Measurements from ENCODE around the gene EFL1. TPM values are rescaled to one million over a fixed set of nuclear protein-coding genes. Genes with fewer than 3 reads are reported as not detected.

The EFL1 gene
- total RNA-seq, 1 experiment from 2014 or later, result 17.2 TPM

DNA sequence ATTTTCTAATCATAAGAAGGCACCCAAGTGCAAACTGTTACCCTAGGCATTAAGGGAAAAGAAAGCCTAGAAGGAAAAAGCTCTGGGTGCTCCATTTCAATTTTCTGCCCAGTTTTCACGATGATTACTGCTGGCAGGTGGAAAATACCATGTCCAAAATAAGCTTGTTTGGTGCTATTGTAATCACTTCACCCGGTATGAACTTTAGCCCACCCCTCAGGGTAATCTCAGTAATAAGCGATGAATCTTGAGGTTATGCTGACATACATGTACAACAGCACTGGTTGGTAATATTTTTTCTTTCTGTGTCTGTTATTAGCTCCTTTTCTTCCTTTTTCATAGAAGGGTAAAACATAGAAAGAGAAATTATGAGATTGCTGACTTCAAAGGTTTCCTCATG is 128.1 kb downstream of the EFL1 start:
- ChIA-PET CTCF (no interaction called here), POLR2A (ENCODE audit: unreplicated experiment) (no interaction called here)
- H3K4me3 ChIP-seq, result no peak overlapping the region

DNA sequence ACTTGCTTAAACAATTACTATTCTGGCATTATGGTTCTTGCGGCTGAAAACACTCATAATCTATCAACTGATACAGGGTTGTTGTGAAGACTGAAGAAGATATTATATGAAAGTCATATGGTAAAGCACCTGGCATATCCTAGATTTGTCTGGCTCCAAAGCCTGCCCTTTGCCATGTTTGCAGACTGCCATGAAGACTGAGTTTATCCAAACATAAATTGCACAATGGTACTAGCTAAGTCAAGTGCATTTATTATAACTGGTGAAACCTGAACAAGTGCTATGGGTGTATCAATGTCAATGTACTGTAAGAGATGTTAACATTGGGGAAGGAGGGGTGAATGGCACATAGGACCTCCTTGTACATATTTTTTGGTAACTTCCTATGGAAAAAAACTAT is 129.3 kb downstream of the EFL1 start:
- Histone ChIP-seq H3K4me2 (no peak overlapping the region), H2AFZ (no peak overlapping the region), H3K9me3 (ENCODE audit: insufficient read depth, low read depth) (no peaks in the 10 kb centered on the region), H3K79me2 (ENCODE audit: low read depth) (no peaks in the 10 kb centered on the region), H3F3A (ENCODE audit: insufficient read depth, low read depth) (no peaks in the 10 kb centered on the region), H3K27me3 (ENCODE audit: insufficient read depth, low read depth) (no peaks in the 10 kb centered on the region), H4K20me1 (ENCODE audit: insufficient read depth) (no peaks in the 10 kb centered on the region; the same call in 1 of the 2 replicates), H3K4me1 (replicated peaks; ENCODE audit: insufficient read depth) (no peaks in the 10 kb centered on the region), H3K27ac (no peak overlapping the region), H3K36me3 (ENCODE audit: low read depth) (peaks cover 4% of the 10 kb centered on the region; the same call in 1 of the 2 replicates), H3K4me3 (no peak overlapping the region), H3K9me2 (ENCODE audit: insufficient read depth) (no peaks in the 10 kb centered on the region)
- no peak for TF ChIP-seq EZH2 (IDR thresholded peaks at IDR 0.05; ENCODE audit: low read depth)
- TF ChIP-seq, protein P1, sequence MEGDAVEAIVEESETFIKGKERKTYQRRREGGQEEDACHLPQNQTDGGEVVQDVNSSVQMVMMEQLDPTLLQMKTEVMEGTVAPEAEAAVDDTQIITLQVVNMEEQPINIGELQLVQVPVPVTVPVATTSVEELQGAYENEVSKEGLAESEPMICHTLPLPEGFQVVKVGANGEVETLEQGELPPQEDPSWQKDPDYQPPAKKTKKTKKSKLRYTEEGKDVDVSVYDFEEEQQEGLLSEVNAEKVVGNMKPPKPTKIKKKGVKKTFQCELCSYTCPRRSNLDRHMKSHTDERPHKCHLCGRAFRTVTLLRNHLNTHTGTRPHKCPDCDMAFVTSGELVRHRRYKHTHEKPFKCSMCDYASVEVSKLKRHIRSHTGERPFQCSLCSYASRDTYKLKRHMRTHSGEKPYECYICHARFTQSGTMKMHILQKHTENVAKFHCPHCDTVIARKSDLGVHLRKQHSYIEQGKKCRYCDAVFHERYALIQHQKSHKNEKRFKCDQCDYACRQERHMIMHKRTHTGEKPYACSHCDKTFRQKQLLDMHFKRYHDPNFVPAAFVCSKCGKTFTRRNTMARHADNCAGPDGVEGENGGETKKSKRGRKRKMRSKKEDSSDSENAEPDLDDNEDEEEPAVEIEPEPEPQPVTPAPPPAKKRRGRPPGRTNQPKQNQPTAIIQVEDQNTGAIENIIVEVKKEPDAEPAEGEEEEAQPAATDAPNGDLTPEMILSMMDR (conservative IDR thresholded peaks at IDR 0.05), result no peak
- no peak for DNase-seq
- intact Hi-C loops (cut with micrococcal nuclease; ENCODE audit: unreplicated experiment), result no loop called here
- no TSS peak for BruUV-seq (replicated peaks)
- CTCF ChIA-PET, result no interaction called here
- POLR2A ChIA-PET (ENCODE audit: unreplicated experiment), result no interaction called here

More for the DNA sequence above, 128.1 kb downstream of the EFL1 start:
- no peaks in the 10 kb centered on the region for H3K9me3 ChIP-seq (ENCODE audit: insufficient read depth, low read depth)
- TF ChIP-seq, protein P1 (conservative IDR thresholded peaks at IDR 0.05), result no peak
- TF ChIP-seq EZH2 (IDR thresholded peaks at IDR 0.05; ENCODE audit: low read depth), result no peak
- H4K20me1 ChIP-seq (ENCODE audit: insufficient read depth), result no peaks in the 10 kb centered on the region
- H3K9me2 ChIP-seq (ENCODE audit: insufficient read depth), result no peaks in the 10 kb centered on the region
- no TSS peak for BruUV-seq (replicated peaks)
- H3K36me3 ChIP-seq (ENCODE audit: low read depth), result peaks cover 4% of the 10 kb centered on the region; the same call in 1 of the 2 replicates
- no peak overlapping the region for H3K4me2 ChIP-seq
- H3K79me2 ChIP-seq (ENCODE audit: low read depth), result no peaks in the 10 kb centered on the region
- no peaks in the 10 kb centered on the region for H3F3A ChIP-seq (ENCODE audit: insufficient read depth, low read depth)
- intact Hi-C loops (cut with micrococcal nuclease; ENCODE audit: unreplicated experiment), result no loop called here
- DNase-seq, result no peak
- H3K27ac ChIP-seq, result no peak overlapping the region
- H2AFZ ChIP-seq, result no peak overlapping the region
- H3K4me1 ChIP-seq (replicated peaks; ENCODE audit: insufficient read depth), result no peaks in the 10 kb centered on the region
- H3K27me3 ChIP-seq (ENCODE audit: insufficient read depth, low read depth), result no peaks in the 10 kb centered on the region

DNA sequence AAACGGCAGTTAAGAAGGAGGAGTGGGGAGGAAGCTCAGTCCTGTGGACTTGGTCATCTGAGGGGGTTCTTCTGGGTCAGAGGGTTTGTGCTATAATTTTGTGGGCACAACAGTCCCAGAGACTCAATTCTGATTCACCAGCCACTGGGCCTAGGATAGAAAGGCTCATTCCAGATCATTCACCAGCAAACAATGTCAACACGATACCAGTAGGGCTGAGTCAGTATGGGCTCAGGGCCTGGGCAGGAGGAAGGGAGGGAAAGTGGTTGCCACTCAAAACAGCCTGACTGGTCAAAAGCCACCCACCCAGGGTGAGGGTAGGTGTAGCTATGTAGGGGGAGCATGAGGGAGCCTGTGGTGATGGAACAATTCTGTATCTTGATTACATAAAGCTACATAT is 129.8 kb downstream of the EFL1 start:
- H3K27ac ChIP-seq, result no peak overlapping the region
- H3K36me3 ChIP-seq (ENCODE audit: low read depth), result peaks cover 4% of the 10 kb centered on the region; the same call in 1 of the 2 replicates
- H3K4me2 ChIP-seq, result no peak overlapping the region
- H3K9me3 ChIP-seq (ENCODE audit: insufficient read depth, low read depth), result no peaks in the 10 kb centered on the region
- no peaks in the 10 kb centered on the region; the same call in 1 of the 2 replicates for H4K20me1 ChIP-seq (ENCODE audit: insufficient read depth)
- no peak for DNase-seq
- H3K27me3 ChIP-seq (ENCODE audit: insufficient read depth, low read depth), result no peaks in the 10 kb centered on the region
- POLR2A ChIA-PET (ENCODE audit: unreplicated experiment), result no interaction called here
- intact Hi-C loops (cut with micrococcal nuclease; ENCODE audit: unreplicated experiment), result no loop called here
- H2AFZ ChIP-seq, result no peak overlapping the region
- H3K4me1 ChIP-seq (replicated peaks; ENCODE audit: insufficient read depth), result no peaks in the 10 kb centered on the region
- H3F3A ChIP-seq (ENCODE audit: insufficient read depth, low read depth), result no peaks in the 10 kb centered on the region
- no peak overlapping the region for H3K4me3 ChIP-seq
- H3K79me2 ChIP-seq (ENCODE audit: low read depth), result no peaks in the 10 kb centered on the region
- CTCF ChIA-PET, result no interaction called here
- H3K9me2 ChIP-seq (ENCODE audit: insufficient read depth), result no peaks in the 10 kb centered on the region
- BruUV-seq (replicated peaks), result no TSS peak
- no peak for TF ChIP-seq EZH2 (IDR thresholded peaks at IDR 0.05; ENCODE audit: low read depth)
- TF ChIP-seq, protein P1 (conservative IDR thresholded peaks at IDR 0.05), result no peak
